Spleen (tissue), 11 donors: ENCODE measurements around the gene RBMS1. TPM values are rescaled to one million over a fixed set of nuclear protein-coding genes. Genes with fewer than 3 reads are reported as not detected.

Source experiments
- DNase-seq: peaks from one replicate; pipeline ENCODE4 v3.0.0-alpha.2; 2020
- H3K27ac ChIP-seq, 8 donors: fragments of 200-600 bp; sonication (generic) in 7 of 8; 1 replicate in 4 of 8; 2 replicates in 4 of 8; pipeline versions ENCODE4 v1.5.0 to v1.8.0; 2016 to 2021; ENCODE audit warnings: inconsistent platforms in 4 of 8, mild to moderate bottlenecking in 4 of 8, moderate library complexity in 1 of 8
- H3K27me3 ChIP-seq, 7 donors: fragments of 200-600 bp; sonication (generic) in 6 of 7; replicated peaks in 1 of 7; 1 replicate in 4 of 7; 2 replicates in 3 of 7; pipeline versions ENCODE4 v1.5.0 to v1.8.0; 2016 to 2021; ENCODE audit warnings: inconsistent platforms in 3 of 7, mild to moderate bottlenecking in 1 of 7
- H3K36me3 ChIP-seq, 6 donors: fragments of 200-600 bp; sonication (generic) in 5 of 6; 1 replicate in 4 of 6; 2 replicates in 2 of 6; pipeline versions ENCODE4 v1.5.0 to v1.8.0; 2016 to 2021; ENCODE audit warnings: inconsistent platforms in 2 of 6
- H3K4me1 ChIP-seq, 6 donors: fragments of 200-600 bp; sonication (generic) in 5 of 6; 1 replicate in 3 of 6; 2 replicates in 3 of 6; pipeline versions ENCODE4 v1.5.0 to v1.8.0; 2016 to 2021; ENCODE audit warnings: inconsistent platforms in 3 of 6
- H3K4me3 ChIP-seq, 8 donors: fragments of 200-600 bp; sonication (generic) in 7 of 8; 1 replicate in 4 of 8; 2 replicates in 4 of 8; pipeline versions ENCODE4 v1.5.0 to v1.8.0; 2016 to 2021; ENCODE audit warnings: inconsistent platforms in 4 of 8, mild to moderate bottlenecking in 4 of 8, moderate library complexity in 2 of 8
- H3K9me3 ChIP-seq, 8 donors: fragments of 200-600 bp; sonication (generic) in 7 of 8; 1 replicate in 4 of 8; 2 replicates in 4 of 8; pipeline versions ENCODE4 v1.5.0 to v1.8.0; 2016 to 2021; ENCODE audit warnings: inconsistent platforms in 4 of 8
- CTCF ChIP-seq, 11 experiments: fragments of 200-600 bp in 7 of 11; fragments of 450-650 bp in 4 of 11; sonication (generic) in 4 of 11; IDR thresholded peaks in 8 of 11; conservative IDR thresholded peaks in 3 of 11; 1 replicate in 7 of 11; 2 replicates in 4 of 11; pipeline versions ENCODE4 v1.4.0 to v1.8.0; 2016 to 2021; ENCODE audit warnings: antibody characterized with exemption in 11 of 11, inconsistent platforms in 4 of 11, mild to moderate bottlenecking in 1 of 11
- POLR2A ChIP-seq, 3 donors: fragments of 450-650 bp; IDR thresholded peaks; one replicate each; pipeline ENCODE4 v1.5.1; 2017; ENCODE audit warnings: antibody characterized with exemption in 3 of 3, mild to moderate bottlenecking in 1 of 3
- POLR2AphosphoS5 ChIP-seq, 3 donors: sonication (generic); formaldehyde crosslinking; IDR thresholded peaks; one replicate each; pipeline ENCODE4 v1.5.1; 2017; ENCODE audit warnings: antibody characterized with exemption in 3 of 3
- WGBS, 5 donors: extraction: QIAGEN DNeasy Blood & Tissue Kit in 3 of 5; methylation state at CpG; one replicate each; pipeline versions ENCODE4 v1.1.5 to v1.1.7; 2013 to 2018; 5-methylcytosine and 5-hydroxymethylcytosine counted together
- intact Hi-C: fragments of 100-400 bp; cut with DNase I; formaldehyde crosslinking; loops from one replicate; pipeline ENCODE4 v1.15.0; 2023; ENCODE audit warnings: low total_unique reads
- polyA plus RNA-seq, 3 donors: library from polyadenylated mRNA; stranded (reverse); fragments of 200-250 nt; gene quantifications; one replicate each; pipeline ENCODE4 v1.2.1, GENCODE V29; 2013
- total RNA-seq, 7 donors: library from RNA; depleted of rRNA in 3 of 7; stranded (reverse); fragments of >200 nt in 3 of 7; fragmentation: NEBNext Ultra II Directional in 4 of 7; extraction: Animal tissue kit (Norgen Biotek cat#: 25700) in 4 of 7; gene quantifications; one replicate each; pipeline versions ENCODE4 v1.1.0 to v1.2.1, GENCODE V29; 2016 to 2021
- donor health status: healthy with polysubstance abuse.
- donor health status: DM: no; HTN: no; CAD: no; lungs with moderate emphysema.
- donor health status: DM: no; HTN: no; CAD: no.
- donor health status: Bipolar disorder and iron deficiency.
- donor health status: healthy.
- donor health status: DM: no; HTN: no; CAD: no.
- donor health status: DM: yes; HTN: yes; CAD: no.

The RBMS1 gene
- total and polyA plus RNA-seq, 10 donors = 18.8 to 151 (median 118) TPM

GRCh38 chr2:160363055-160363454, 130.6 kb downstream of the RBMS1 start:
- H3K4me1 ChIP-seq = peaks cover 16 to 99% (median 62%) of the 10 kb centered on the region in 6 donors
- H3K27ac ChIP-seq = peak overlapping the region in 4 of 8 donors; percentile 12 to 54 (median 30)
- TF ChIP-seq POLR2AphosphoS5 (IDR thresholded peaks at IDR 0.05) (no peak), POLR2A (IDR thresholded peaks at IDR 0.05) (no peak), CTCF (IDR thresholded peaks at IDR 0.05 in 8 of 11, conservative IDR thresholded peaks at IDR 0.05 in 3 of 11) (no peak)
- intact Hi-C loops = no loop called here
- H3K27me3 ChIP-seq = no peaks in the 10 kb centered on the region
- no peaks in the 10 kb centered on the region for H3K9me3 ChIP-seq
- WGBS, 5 donors = 89 to 92% (median 91%) methylated on average over 4 of the region's 4 CpGs
- no peak for DNase-seq
- H3K4me3 ChIP-seq = no peak overlapping the region
- peaks cover 0 to 53% (median 9%) of the 10 kb centered on the region in 6 donors for H3K36me3 ChIP-seq

- intact Hi-C loops = no loop called here
- TF ChIP-seq POLR2A (IDR thresholded peaks at IDR 0.05) (no peak), POLR2AphosphoS5 (IDR thresholded peaks at IDR 0.05) (no peak), CTCF (IDR thresholded peaks at IDR 0.05 in 8 of 11, conservative IDR thresholded peaks at IDR 0.05 in 3 of 11) (no peak)
- H3K27ac ChIP-seq = peak overlapping the region in 4 of 8 donors; percentile 12 to 54 (median 30)
- 44 to 86% (median 63%) methylated on average over 2 of the region's 2 CpGs for WGBS, 5 donors
- DNase-seq = no peak
- peaks cover 12 to 99% (median 59%) of the 10 kb centered on the region in 6 donors for H3K4me1 ChIP-seq
- H3K9me3 ChIP-seq = no peaks in the 10 kb centered on the region
- peaks cover 0 to 53% (median 9%) of the 10 kb centered on the region in 6 donors for H3K36me3 ChIP-seq
- H3K4me3 ChIP-seq = no peak overlapping the region
- H3K27me3 ChIP-seq = no peaks in the 10 kb centered on the region
Measured at GRCh38 chr2:160362541-160362940, 131.1 kb downstream of the RBMS1 start.

- TF ChIP-seq CTCF (IDR thresholded peaks at IDR 0.05 in 8 of 11, conservative IDR thresholded peaks at IDR 0.05 in 3 of 11) (no peak), POLR2AphosphoS5 (IDR thresholded peaks at IDR 0.05) (no peak), POLR2A (IDR thresholded peaks at IDR 0.05) (no peak)
- 71 to 90% (median 78%) methylated on average over 4 of the region's 4 CpGs for WGBS, 5 donors
- intact Hi-C loops = no loop called here
- Histone ChIP-seq H3K4me3 (no peak overlapping the region), H3K27me3 (no peaks in the 10 kb centered on the region), H3K27ac (peak overlapping the region in 3 of 8 donors; percentile 12 to 54 (median 41)), H3K4me1 (peaks cover 9 to 99% (median 57%) of the 10 kb centered on the region in 6 donors), H3K9me3 (peaks cover 0 to 1% (median 0%) of the 10 kb centered on the region in 8 donors), H3K36me3 (peaks cover 0 to 51% (median 9%) of the 10 kb centered on the region in 6 donors)
- no peak for DNase-seq
Measured at GRCh38 chr2:160362018-160362417, 131.6 kb downstream of the RBMS1 start.

- no peak overlapping the region for H3K27ac ChIP-seq
- H3K27me3 ChIP-seq = no peaks in the 10 kb centered on the region
- intact Hi-C loops = no loop called here
- peaks cover 9 to 99% (median 50%) of the 10 kb centered on the region in 6 donors for H3K4me1 ChIP-seq
- 87 to 94% (median 91%) methylated on average over 5 of the region's 5 CpGs for WGBS, 5 donors
- H3K9me3 ChIP-seq = peaks cover 0 to 8% (median 0%) of the 10 kb centered on the region in 8 donors
- TF ChIP-seq POLR2A (IDR thresholded peaks at IDR 0.05) = no peak
- no peak for TF ChIP-seq POLR2AphosphoS5 (IDR thresholded peaks at IDR 0.05)
- TF ChIP-seq CTCF (IDR thresholded peaks at IDR 0.05 in 8 of 11, conservative IDR thresholded peaks at IDR 0.05 in 3 of 11) = no peak
- no peak for DNase-seq
- no peak overlapping the region for H3K4me3 ChIP-seq
- H3K36me3 ChIP-seq = peaks cover 0 to 33% (median 0%) of the 10 kb centered on the region in 6 donors
Measured at GRCh38 chr2:160360089-160360757, 133.4 kb downstream of the RBMS1 start.
